CD4-positive, alpha-beta T cell treated with Interleukin-10 for 1 hour (primary cell): ENCODE measurements around the gene AQP9.

Experiments
- DNase-seq: peaks from one replicate; pipeline ENCODE4 v3.0.0-alpha.2; 2020

The AQP9 gene

GRCh38 chr15:58228718-58229117, 90.5 kb downstream of the AQP9 start:
- DNase-seq, result no peak

- no peak for DNase-seq
Observed at GRCh38 chr15:58229297-58229768, 91.2 kb downstream of the AQP9 start.

DNA sequence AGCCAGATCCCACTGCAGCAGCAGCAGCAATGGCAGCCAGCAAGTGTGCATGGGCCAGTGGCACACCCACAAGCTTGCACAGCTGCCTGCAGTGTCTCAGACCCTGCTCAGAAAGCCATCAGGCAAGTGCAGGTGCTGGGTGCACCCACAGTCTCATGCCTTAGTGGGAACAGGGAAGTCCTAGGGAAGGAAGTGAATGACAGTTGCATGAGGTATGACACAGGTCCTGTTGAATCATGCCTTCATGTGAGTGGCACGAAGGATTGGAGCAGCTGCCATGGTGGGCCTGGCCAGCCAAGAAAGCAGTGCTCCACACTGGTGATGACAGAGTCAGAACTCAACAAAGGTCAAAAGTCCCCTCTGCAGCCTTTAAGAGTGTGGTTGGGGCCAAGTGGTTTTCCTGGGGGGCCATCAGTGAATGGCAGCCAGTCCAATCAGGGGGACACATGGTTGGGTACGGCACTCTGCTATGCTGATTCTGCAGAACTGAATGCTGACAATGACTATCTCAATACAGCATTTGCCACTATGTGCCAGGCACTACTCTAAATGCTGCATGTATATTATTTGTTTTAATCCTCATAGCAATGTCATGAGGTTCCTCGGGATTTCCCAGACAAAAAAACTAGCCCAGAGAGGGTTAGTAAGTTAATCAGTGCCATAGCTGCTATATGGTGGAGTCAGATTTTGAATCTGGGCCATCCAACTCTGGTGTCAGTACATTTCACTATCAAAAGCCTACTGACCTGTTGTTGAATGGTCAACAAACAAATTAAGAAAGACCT, 94.3 kb downstream of the AQP9 start:
- DNase-seq, result no peak

GRCh38 chr15:58233341-58233740, 95.2 kb downstream of the AQP9 start:
- no peak for DNase-seq
